Measurements from ENCODE around the gene DEPDC7. TPM values are rescaled to one million over a fixed set of nuclear protein-coding genes. Genes with fewer than 3 reads are reported as not detected.
"Not testable (repeated sequence)": the region's sequence is repeated elsewhere in the genome, so short reads cannot be mapped to it uniquely, and the experiment has no call there.

Gene DEPDC7
- total RNA-seq, 1 donor from 2014 or later: 4.7 TPM

- Mint-ChIP-seq H3K4me1 (ENCODE audit: low read depth) (no peaks in the 10 kb centered on the region), H3K27me3 (ENCODE audit: low read depth) (no peaks in the 10 kb centered on the region), H3K27ac (ENCODE audit: unreplicated experiment) (no peak overlapping the region), H3K36me3 (ENCODE audit: low read depth) (peaks cover 2% of the 10 kb centered on the region), H3K4me3 (ENCODE audit: unreplicated experiment) (no peak overlapping the region), H3K9me3 (ENCODE audit: low read depth) (no peaks in the 10 kb centered on the region)
- no peak for DNase-seq (ENCODE audit: low spot score)
- TF ChIP-seq CTCF (IDR thresholded peaks at IDR 0.05): no peak
Measured at GRCh38 chr11:33027846-33028536, 12.3 kb downstream of the DEPDC7 start.

- H3K4me3 Mint-ChIP-seq (ENCODE audit: unreplicated experiment): no peak overlapping the region
- TF ChIP-seq CTCF (IDR thresholded peaks at IDR 0.05): no peak
- no peak overlapping the region for H3K27ac Mint-ChIP-seq (ENCODE audit: unreplicated experiment)
- no peaks in the 10 kb centered on the region for H3K4me1 Mint-ChIP-seq (ENCODE audit: low read depth)
- no peaks in the 10 kb centered on the region for H3K27me3 Mint-ChIP-seq (ENCODE audit: low read depth)
- H3K36me3 Mint-ChIP-seq (ENCODE audit: low read depth): peaks cover 2% of the 10 kb centered on the region
- H3K9me3 Mint-ChIP-seq (ENCODE audit: low read depth): no peaks in the 10 kb centered on the region
- no peak for DNase-seq (ENCODE audit: low spot score)
Measured at GRCh38 chr11:33028537-33028914, 12.8 kb downstream of the DEPDC7 start.

GRCh38 chr11:33029218-33029617 is 13.5 kb downstream of the DEPDC7 start:
- H3K27me3 Mint-ChIP-seq (ENCODE audit: low read depth); H3K27ac Mint-ChIP-seq (ENCODE audit: unreplicated experiment): not testable (repeated sequence)

GRCh38 chr11:33033493-33033892 is 17.8 kb downstream of the DEPDC7 start:
- DNase-seq (ENCODE audit: low spot score): no peak
- no peaks in the 10 kb centered on the region for H3K9me3 Mint-ChIP-seq (ENCODE audit: low read depth)
- H3K27ac Mint-ChIP-seq (ENCODE audit: unreplicated experiment): no peak overlapping the region
- no peak for TF ChIP-seq CTCF (IDR thresholded peaks at IDR 0.05)
- no peak overlapping the region for H3K4me3 Mint-ChIP-seq (ENCODE audit: unreplicated experiment)
- peaks cover 4% of the 10 kb centered on the region for H3K36me3 Mint-ChIP-seq (ENCODE audit: low read depth)
- H3K27me3 Mint-ChIP-seq (ENCODE audit: low read depth): no peaks in the 10 kb centered on the region
- H3K4me1 Mint-ChIP-seq (ENCODE audit: low read depth): no peaks in the 10 kb centered on the region

More at GRCh38 chr11:33029218-33029617, 13.5 kb downstream of the DEPDC7 start:
- DNase-seq (ENCODE audit: low spot score); H3K4me3 Mint-ChIP-seq (ENCODE audit: unreplicated experiment); H3K36me3 Mint-ChIP-seq (ENCODE audit: low read depth); H3K4me1 Mint-ChIP-seq (ENCODE audit: low read depth); H3K9me3 Mint-ChIP-seq (ENCODE audit: low read depth): not testable (repeated sequence)

- no peaks in the 10 kb centered on the region for H3K27me3 Mint-ChIP-seq (ENCODE audit: low read depth)
- no peak for DNase-seq (ENCODE audit: low spot score)
- H3K4me3 Mint-ChIP-seq (ENCODE audit: unreplicated experiment): no peak overlapping the region
- no peaks in the 10 kb centered on the region for H3K4me1 Mint-ChIP-seq (ENCODE audit: low read depth)
- no peaks in the 10 kb centered on the region for H3K9me3 Mint-ChIP-seq (ENCODE audit: low read depth)
- no peak for TF ChIP-seq CTCF (IDR thresholded peaks at IDR 0.05)
- no peak overlapping the region for H3K27ac Mint-ChIP-seq (ENCODE audit: unreplicated experiment)
- peaks cover 4% of the 10 kb centered on the region for H3K36me3 Mint-ChIP-seq (ENCODE audit: low read depth)
Measured at GRCh38 chr11:33035011-33035410, 19.3 kb downstream of the DEPDC7 start.
